Adrenal gland (tissue), 5 donors: ENCODE results near the gene NCKAP5.

ENCODE experiments used
- CTCF ChIP-seq, 6 experiments: fragments of 450-650 bp in 4 of 6; fragments of 200-600 bp in 2 of 6; sonication (generic) in 1 of 6; IDR thresholded peaks; 1 replicate in 5 of 6; 2 replicates in 1 of 6; pipeline versions ENCODE4 v1.5.1 to v1.8.0; 2016 to 2021; ENCODE audit warnings: antibody characterized with exemption in 6 of 6, mild to moderate bottlenecking in 2 of 6, moderate library complexity in 1 of 6
- POLR2A ChIP-seq, 2 donors: fragments of 450-650 bp; IDR thresholded peaks; one replicate each; pipeline ENCODE4 v1.6.1; 2017; ENCODE audit warnings: antibody characterized with exemption in 2 of 2, mild to moderate bottlenecking in 2 of 2, moderate library complexity in 1 of 2
- donor health status: DM: no; HTN: no; CAD: no.

- TF ChIP-seq POLR2A (IDR thresholded peaks at IDR 0.05) (no peak), CTCF (IDR thresholded peaks at IDR 0.05) (no peak)
Measured at GRCh38 chr2:133508546-133509165, 59.6 kb downstream of the NCKAP5 start.
